ENCODE data around the gene EML6. TPM values are rescaled to one million over a fixed set of nuclear protein-coding genes. Genes with fewer than 3 reads are reported as not detected.

Gene EML6
- polyA plus RNA-seq, 1 donor, result 6.0 TPM

DNA sequence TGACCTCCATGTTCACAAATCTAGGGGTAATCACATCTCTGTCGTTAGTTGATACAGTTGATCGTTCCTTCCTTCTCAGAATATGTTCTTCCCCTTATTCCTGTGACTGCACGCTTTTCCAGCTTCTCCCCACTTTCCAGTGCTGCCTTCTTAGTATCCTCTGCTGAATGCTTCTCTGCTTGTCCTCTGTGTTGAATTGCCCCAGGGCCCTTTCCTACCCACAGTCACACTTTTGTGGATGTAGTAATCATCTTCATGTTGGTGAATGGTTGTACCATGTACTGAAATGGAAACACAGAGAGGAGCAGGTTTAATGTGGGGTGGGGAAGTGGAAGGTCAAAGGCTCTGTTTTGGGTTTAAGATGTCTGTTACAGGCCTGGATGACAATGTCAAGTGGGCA lies 47.2 kb downstream of the EML6 start:
- Histone ChIP-seq H3K4me3 (ENCODE audit: low read length) (no peak overlapping the region), H3K9me3 (ENCODE audit: control insufficient read depth, low read depth, low read length) (peaks cover 6% of the 10 kb centered on the region), H3K4me1 (ENCODE audit: control insufficient read depth, insufficient read depth, low read length) (no peaks in the 10 kb centered on the region), H3K27ac (ENCODE audit: low read length) (no peak overlapping the region), H3K36me3 (ENCODE audit: control insufficient read depth, insufficient read depth, low read length) (no peaks in the 10 kb centered on the region), H3K27me3 (ENCODE audit: control insufficient read depth, insufficient read depth, low read length) (no peaks in the 10 kb centered on the region)
- WGBS (ENCODE audit: insufficient coverage, low lambda C conversion rate), result 90% methylated on average over 2 of the region's 3 CpGs
- DNase-seq, result no peak

DNA sequence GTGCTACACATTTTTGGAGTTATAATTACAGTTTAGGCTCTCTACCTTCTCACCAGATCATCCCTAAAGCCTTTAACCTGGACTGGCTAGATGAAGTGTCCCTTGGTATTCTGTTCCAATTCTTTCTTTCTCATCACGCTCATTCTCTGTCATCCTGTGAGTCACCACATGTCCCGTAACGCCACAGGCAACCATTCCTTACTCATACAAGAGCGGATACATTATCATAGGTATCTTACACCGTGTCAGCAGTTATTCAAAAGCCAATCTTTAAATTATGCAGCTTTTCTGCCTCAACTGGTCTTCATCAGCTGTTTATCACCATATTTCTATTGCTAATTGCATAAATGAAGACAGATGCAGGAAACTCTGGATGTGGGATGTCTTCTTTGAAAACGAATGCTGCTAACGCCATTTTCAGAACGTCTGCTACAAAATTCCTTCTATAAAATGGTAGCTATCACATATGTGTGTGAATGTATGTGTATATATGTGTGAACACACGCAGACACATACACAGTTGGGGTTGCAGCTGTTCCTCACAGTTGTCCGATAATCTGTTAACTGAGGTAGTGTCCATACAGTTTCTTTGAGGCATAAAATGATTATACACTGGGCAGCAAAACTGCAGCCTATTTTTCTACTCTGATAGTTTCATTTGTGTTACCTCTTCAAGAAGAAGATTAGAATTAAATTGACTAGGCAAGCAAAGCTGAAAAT lies 47.9 kb downstream of the EML6 start:
- Histone ChIP-seq H3K27me3 (ENCODE audit: control insufficient read depth, insufficient read depth, low read length) (no peaks in the 10 kb centered on the region), H3K27ac (ENCODE audit: low read length) (no peak overlapping the region), H3K4me3 (ENCODE audit: low read length) (no peak overlapping the region), H3K4me1 (ENCODE audit: control insufficient read depth, insufficient read depth, low read length) (no peaks in the 10 kb centered on the region), H3K36me3 (ENCODE audit: control insufficient read depth, insufficient read depth, low read length) (no peaks in the 10 kb centered on the region), H3K9me3 (ENCODE audit: control insufficient read depth, low read depth, low read length) (peaks cover 6% of the 10 kb centered on the region)
- DNase-seq, result no peak
- 81% methylated on average over 7 of the region's 10 CpGs for WGBS (ENCODE audit: insufficient coverage, low lambda C conversion rate)

DNA sequence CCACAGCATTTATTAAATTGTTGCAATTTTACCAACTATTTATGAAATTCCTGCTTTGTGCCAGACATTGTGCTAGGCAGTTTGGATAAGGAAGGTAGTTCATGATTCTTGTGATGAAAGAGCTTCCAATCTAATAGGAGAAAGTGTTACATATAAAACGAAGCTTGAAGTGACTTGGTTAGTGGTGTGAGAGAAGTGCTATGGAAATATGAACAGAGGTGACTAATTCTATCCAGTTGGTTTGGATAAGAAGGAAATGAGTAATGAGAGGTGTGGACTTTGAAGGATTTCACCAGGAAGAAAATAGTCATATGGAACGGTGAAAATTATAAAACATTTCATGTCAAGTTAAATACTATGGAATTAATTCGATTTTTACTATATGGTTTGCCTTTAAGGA lies 48.6 kb downstream of the EML6 start:
- 94% methylated on average over 2 of the region's 3 CpGs for WGBS (ENCODE audit: insufficient coverage, low lambda C conversion rate)

DNA sequence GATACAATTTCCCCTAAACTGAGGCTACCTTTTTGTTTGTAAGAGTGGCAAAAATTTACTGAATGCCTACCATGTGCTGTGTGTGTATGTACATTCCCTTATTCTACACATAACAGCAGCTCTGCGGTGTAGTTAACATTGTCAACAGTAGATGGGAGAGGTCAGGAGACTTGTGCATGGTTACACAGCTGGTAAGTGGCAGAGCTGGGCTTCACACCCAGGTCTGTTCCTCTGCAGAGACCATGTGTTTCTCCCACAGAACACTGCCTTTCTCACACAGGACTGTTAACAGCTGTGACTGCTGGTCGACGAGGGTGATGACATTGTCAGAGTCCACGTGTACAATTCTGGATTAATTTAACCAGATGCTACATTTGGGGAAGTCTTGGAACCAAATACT lies 49.1 kb downstream of the EML6 start:
- H3K27ac ChIP-seq (ENCODE audit: low read length), result no peak overlapping the region
- no CpG with 5 or more reads among the region's 4 CpGs for WGBS (ENCODE audit: insufficient coverage, low lambda C conversion rate)
- no peak for DNase-seq

More for the DNA sequence above, 48.6 kb downstream of the EML6 start:
- H3K27me3 ChIP-seq (ENCODE audit: control insufficient read depth, insufficient read depth, low read length), result no peaks in the 10 kb centered on the region
- no peaks in the 10 kb centered on the region for H3K36me3 ChIP-seq (ENCODE audit: control insufficient read depth, insufficient read depth, low read length)
- no peak overlapping the region for H3K27ac ChIP-seq (ENCODE audit: low read length)
- H3K4me1 ChIP-seq (ENCODE audit: control insufficient read depth, insufficient read depth, low read length), result no peaks in the 10 kb centered on the region
- DNase-seq, result no peak
- H3K9me3 ChIP-seq (ENCODE audit: control insufficient read depth, low read depth, low read length), result peaks cover 6% of the 10 kb centered on the region
- H3K4me3 ChIP-seq (ENCODE audit: low read length), result no peak overlapping the region

DNA sequence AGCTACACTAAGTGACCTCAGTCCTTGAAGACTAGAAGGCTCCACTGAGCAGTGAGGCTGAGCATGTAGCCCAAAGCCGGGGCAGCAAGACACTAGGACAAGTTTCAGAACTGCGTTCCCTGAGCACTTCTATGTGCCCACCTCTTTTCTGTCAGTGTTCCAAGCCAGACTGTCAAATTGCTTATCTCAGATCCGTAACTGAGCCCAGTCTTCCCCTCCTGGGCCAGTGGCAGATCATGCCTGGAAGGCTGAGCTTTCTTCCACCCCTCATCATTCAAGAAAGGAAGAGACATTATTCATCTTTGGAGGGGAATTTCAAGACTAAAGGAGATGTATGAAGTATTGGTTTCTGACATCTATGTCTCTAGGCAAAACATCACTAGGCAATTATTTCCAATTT lies 49.8 kb downstream of the EML6 start:
- H3K4me3 ChIP-seq (ENCODE audit: low read length), result no peak overlapping the region
- peaks cover 6% of the 10 kb centered on the region for H3K9me3 ChIP-seq (ENCODE audit: control insufficient read depth, low read depth, low read length)
- H3K27me3 ChIP-seq (ENCODE audit: control insufficient read depth, insufficient read depth, low read length), result peaks cover 2% of the 10 kb centered on the region
- no CpG with 5 or more reads among the region's 3 CpGs for WGBS (ENCODE audit: insufficient coverage, low lambda C conversion rate)
- H3K36me3 ChIP-seq (ENCODE audit: control insufficient read depth, insufficient read depth, low read length), result no peaks in the 10 kb centered on the region
- no peak for DNase-seq
- H3K4me1 ChIP-seq (ENCODE audit: control insufficient read depth, insufficient read depth, low read length), result no peaks in the 10 kb centered on the region
- H3K27ac ChIP-seq (ENCODE audit: low read length), result no peak overlapping the region

More for the DNA sequence above, 49.1 kb downstream of the EML6 start:
- Histone ChIP-seq H3K4me3 (ENCODE audit: low read length) (no peak overlapping the region), H3K4me1 (ENCODE audit: control insufficient read depth, insufficient read depth, low read length) (no peaks in the 10 kb centered on the region), H3K9me3 (ENCODE audit: control insufficient read depth, low read depth, low read length) (peaks cover 6% of the 10 kb centered on the region), H3K36me3 (ENCODE audit: control insufficient read depth, insufficient read depth, low read length) (no peaks in the 10 kb centered on the region), H3K27me3 (ENCODE audit: control insufficient read depth, insufficient read depth, low read length) (peaks cover 2% of the 10 kb centered on the region)

DNA sequence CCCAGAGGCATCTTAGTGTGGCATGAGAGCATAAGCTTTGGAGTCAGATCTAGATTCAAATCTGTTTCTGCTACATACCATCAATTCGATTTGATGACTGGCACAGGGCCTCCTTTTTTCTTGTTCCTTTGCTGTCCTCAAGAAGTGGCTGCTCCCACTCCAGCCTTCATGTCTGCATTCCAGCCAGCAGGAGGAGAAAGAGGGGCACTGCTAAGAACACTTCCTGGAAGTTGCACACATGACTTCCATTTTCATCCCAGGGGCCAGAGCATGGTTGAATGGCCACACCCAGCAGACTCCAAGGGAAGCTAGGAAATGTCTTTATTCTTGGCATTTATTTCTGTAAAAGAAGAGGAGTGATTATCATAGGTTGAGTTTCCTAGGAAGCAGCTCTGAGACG lies 50.4 kb downstream of the EML6 start:
- Histone ChIP-seq H3K27ac (ENCODE audit: low read length) (no peak overlapping the region), H3K4me3 (ENCODE audit: low read length) (no peak overlapping the region), H3K36me3 (ENCODE audit: control insufficient read depth, insufficient read depth, low read length) (no peaks in the 10 kb centered on the region), H3K4me1 (ENCODE audit: control insufficient read depth, insufficient read depth, low read length) (no peaks in the 10 kb centered on the region), H3K9me3 (ENCODE audit: control insufficient read depth, low read depth, low read length) (peaks cover 6% of the 10 kb centered on the region), H3K27me3 (ENCODE audit: control insufficient read depth, insufficient read depth, low read length) (peaks cover 2% of the 10 kb centered on the region)
- WGBS (ENCODE audit: insufficient coverage, low lambda C conversion rate), result no CpG with 5 or more reads among the region's 2 CpGs
- DNase-seq, result no peak

DNA sequence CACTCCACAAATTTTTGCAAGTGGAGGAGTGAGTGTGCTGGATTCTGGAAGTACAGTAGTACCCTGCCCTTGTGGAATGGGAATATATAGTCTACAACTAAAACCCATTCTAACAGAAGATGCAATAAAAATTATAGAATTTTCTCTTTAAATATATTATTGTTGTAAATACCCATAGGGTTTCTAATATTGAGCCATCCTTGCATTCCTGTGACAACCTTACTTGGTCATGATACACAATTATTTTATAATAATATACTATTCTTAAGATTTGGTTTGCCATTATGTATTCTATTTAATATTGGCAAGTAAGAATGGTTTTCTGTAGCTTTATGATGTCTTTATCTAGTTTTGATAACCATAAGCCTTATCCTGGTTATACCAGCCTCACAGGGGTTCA lies 52.2 kb downstream of the EML6 start:
- no peaks in the 10 kb centered on the region for H3K36me3 ChIP-seq (ENCODE audit: control insufficient read depth, insufficient read depth, low read length)
- no peak for DNase-seq
- H3K9me3 ChIP-seq (ENCODE audit: control insufficient read depth, low read depth, low read length), result peaks cover 6% of the 10 kb centered on the region
- H3K4me3 ChIP-seq (ENCODE audit: low read length), result no peak overlapping the region
- H3K4me1 ChIP-seq (ENCODE audit: control insufficient read depth, insufficient read depth, low read length), result no peaks in the 10 kb centered on the region
- H3K27me3 ChIP-seq (ENCODE audit: control insufficient read depth, insufficient read depth, low read length), result peaks cover 2% of the 10 kb centered on the region
- H3K27ac ChIP-seq (ENCODE audit: low read length), result no peak overlapping the region

DNA sequence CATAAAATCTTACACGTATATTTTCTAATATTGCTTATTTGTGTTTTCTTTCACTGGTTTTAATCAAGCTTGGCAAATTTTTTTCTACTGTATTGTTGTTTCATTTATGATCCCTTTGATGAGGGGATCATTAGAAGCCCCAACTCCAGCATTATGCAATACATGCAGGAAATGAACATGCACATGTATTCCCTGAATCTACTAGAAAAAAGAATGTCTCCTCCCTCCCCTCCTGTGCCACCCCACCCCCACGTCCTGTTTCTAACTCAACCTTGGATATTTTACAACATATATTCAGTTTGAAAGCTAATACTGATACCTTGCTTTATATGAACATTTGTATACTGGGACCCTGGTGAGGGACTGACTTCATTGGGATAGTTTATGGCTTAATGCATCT lies 53.0 kb downstream of the EML6 start:
- no peak for DNase-seq

DNA sequence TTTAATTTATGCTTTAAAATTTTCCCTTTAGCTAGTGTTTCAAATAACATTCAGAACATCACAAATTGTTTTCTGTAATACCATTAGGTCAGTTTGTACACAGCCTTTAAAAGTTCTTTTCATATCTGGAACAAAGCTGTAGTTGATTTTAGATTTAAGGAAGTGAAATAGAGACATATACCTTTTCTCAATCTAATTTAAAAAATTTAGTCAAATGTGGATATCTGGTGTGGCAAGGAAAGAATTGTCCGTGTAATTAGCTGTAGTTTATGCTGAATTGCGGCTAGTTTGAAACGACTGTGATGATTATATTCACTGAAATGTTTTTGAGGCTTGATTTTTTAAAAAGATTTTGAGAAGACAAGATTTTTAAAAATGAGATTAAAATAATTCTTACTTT lies 59.9 kb downstream of the EML6 start:
- H3K36me3 ChIP-seq (ENCODE audit: control insufficient read depth, insufficient read depth, low read length), result no peaks in the 10 kb centered on the region
- no peaks in the 10 kb centered on the region for H3K4me1 ChIP-seq (ENCODE audit: control insufficient read depth, insufficient read depth, low read length)
- WGBS (ENCODE audit: insufficient coverage, low lambda C conversion rate), result 96% methylated on average over 3 of the region's 3 CpGs
- no peak overlapping the region for H3K27ac ChIP-seq (ENCODE audit: low read length)
- no peak overlapping the region for H3K4me3 ChIP-seq (ENCODE audit: low read length)
- no peak for DNase-seq
- no peaks in the 10 kb centered on the region for H3K9me3 ChIP-seq (ENCODE audit: control insufficient read depth, low read depth, low read length)
- no peaks in the 10 kb centered on the region for H3K27me3 ChIP-seq (ENCODE audit: control insufficient read depth, insufficient read depth, low read length)

More for the DNA sequence above, 53.0 kb downstream of the EML6 start:
- peaks cover 2% of the 10 kb centered on the region for H3K27me3 ChIP-seq (ENCODE audit: control insufficient read depth, insufficient read depth, low read length)
- WGBS (ENCODE audit: insufficient coverage, low lambda C conversion rate), result 100% methylated on average over 1 of the region's 2 CpGs
- no peak overlapping the region for H3K4me3 ChIP-seq (ENCODE audit: low read length)
- H3K27ac ChIP-seq (ENCODE audit: low read length), result no peak overlapping the region
- H3K9me3 ChIP-seq (ENCODE audit: control insufficient read depth, low read depth, low read length), result peaks cover 6% of the 10 kb centered on the region
- no peaks in the 10 kb centered on the region for H3K4me1 ChIP-seq (ENCODE audit: control insufficient read depth, insufficient read depth, low read length)
- H3K36me3 ChIP-seq (ENCODE audit: control insufficient read depth, insufficient read depth, low read length), result no peaks in the 10 kb centered on the region

DNA sequence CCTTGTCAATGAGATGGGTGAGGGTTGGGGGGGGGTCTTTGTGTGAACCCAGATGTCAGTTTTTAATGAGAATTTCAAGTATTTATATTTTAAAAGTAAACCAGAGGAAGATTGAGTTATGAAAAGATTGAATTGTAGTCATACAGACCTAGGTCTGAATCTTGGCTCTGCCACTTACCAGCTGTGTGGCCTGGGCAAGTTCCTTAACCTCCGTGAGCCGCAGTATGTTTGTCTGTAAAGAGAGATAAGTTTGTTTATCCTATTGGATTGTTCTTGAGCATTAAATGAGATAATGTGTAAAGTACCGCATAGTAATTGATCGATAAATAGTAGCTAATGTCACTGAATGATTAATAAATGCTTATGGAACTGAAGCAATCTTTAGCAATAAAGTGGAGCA lies 63.8 kb downstream of the EML6 start:
- Histone ChIP-seq H3K27ac (ENCODE audit: low read length) (no peak overlapping the region), H3K4me1 (ENCODE audit: control insufficient read depth, insufficient read depth, low read length) (no peaks in the 10 kb centered on the region), H3K27me3 (ENCODE audit: control insufficient read depth, insufficient read depth, low read length) (no peaks in the 10 kb centered on the region), H3K4me3 (ENCODE audit: low read length) (no peak overlapping the region), H3K36me3 (ENCODE audit: control insufficient read depth, insufficient read depth, low read length) (no peaks in the 10 kb centered on the region), H3K9me3 (ENCODE audit: control insufficient read depth, low read depth, low read length) (no peaks in the 10 kb centered on the region)
- 100% methylated on average over 2 of the region's 4 CpGs for WGBS (ENCODE audit: insufficient coverage, low lambda C conversion rate)
- no peak for DNase-seq

DNA sequence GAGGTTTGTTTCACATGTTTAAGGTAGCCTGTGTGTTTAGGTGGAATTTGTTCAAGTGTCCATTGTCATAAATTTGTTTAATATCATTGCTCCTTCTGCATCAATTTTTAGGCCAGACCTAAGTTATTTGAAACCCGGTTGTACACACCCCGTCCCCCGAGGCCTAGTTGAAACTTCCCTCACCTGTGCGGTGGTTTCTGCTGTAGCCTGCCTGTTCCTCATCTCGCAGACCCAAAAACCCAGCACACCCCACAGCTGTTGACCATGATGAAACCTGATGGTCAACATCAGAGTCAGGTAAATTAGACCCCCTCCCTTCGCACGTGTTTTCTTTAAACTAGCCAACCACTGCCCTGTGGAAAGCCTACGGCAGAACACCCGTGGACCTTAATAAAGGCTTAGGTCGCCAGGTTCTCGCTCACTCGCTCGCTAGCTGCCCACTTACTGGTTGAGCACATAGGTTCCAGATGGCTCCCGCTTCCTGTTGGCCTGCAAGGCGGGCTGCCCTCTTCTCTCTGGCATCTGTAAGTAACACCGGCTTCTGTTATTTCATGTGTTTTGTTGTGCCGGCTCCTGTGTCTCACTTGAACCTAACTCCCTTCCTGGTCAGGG lies 64.4 kb downstream of the EML6 start:
- no peak for DNase-seq
- Histone ChIP-seq H3K27me3 (ENCODE audit: control insufficient read depth, insufficient read depth, low read length) (no peaks in the 10 kb centered on the region), H3K9me3 (ENCODE audit: control insufficient read depth, low read depth, low read length) (no peaks in the 10 kb centered on the region), H3K36me3 (ENCODE audit: control insufficient read depth, insufficient read depth, low read length) (no peaks in the 10 kb centered on the region), H3K27ac (ENCODE audit: low read length) (no peak overlapping the region), H3K4me3 (ENCODE audit: low read length) (no peak overlapping the region), H3K4me1 (ENCODE audit: control insufficient read depth, insufficient read depth, low read length) (no peaks in the 10 kb centered on the region)
- WGBS (ENCODE audit: insufficient coverage, low lambda C conversion rate), result 94% methylated on average over 6 of the region's 17 CpGs

All from large intestine (tissue), 3 donors.